GM19395 (cell line): ENCODE results near the gene GABPB1.

ENCODE experiments used
- ATAC-seq: cut with Tn5 transposase; IDR thresholded peaks from one replicate; pipeline ENCODE4 v1.9.1; 2021; ENCODE audit warnings: mild to moderate bottlenecking, moderate library complexity; ENCODE audit not compliant: unreplicated experiment

Gene GABPB1

DNA sequence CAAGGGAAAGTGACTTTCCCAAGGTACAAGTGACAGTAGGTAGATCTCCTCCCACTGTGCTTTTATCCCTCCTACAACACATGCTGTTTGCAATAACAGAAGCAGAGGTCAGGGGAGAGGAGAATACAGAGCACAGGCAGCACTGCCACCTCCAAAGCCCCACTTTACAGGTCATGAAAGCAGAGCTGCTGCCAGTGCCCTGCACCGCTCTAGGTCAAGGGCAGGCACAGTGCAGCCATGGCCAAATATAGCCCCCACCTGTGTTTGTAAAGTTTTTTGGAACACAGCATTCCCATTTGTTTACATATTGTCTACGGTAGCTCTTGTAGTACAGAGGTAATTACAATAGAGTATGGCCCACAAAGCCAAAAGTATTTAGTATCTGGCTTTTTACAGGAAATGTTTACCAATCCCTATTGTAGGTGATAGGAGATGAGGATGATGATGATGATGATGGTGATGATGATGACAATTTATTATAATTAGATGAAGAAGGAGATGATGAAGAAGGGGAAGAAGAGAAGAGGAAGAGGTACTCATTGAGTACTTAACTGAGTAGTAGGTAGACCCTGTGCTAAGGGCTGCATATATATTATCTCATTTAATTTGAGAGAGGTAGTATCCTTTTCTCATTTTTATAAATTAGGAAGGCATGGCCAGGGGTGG, 109.9 kb downstream of the GABPB1 start:
- no peak for ATAC-seq

DNA sequence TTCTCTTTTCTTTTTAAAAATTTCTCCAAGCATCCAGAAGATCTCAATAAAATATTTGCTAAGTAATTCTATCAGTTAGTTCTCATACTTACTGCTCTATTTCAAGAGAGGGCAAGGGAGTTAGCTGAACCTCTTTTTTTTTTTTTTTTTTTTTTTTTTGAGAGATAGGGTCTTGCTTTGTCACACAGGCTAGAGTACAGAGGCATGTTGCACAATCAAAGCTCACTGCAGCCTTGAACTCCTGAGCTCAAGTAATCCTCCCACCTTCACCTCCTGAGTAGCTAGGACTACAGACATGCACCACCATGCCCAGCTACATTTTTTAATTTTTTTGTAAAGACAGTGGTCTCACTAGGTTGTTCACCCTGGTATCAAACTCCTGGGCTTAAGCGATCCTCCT, 110.8 kb downstream of the GABPB1 start:
- ATAC-seq: no peak

DNA sequence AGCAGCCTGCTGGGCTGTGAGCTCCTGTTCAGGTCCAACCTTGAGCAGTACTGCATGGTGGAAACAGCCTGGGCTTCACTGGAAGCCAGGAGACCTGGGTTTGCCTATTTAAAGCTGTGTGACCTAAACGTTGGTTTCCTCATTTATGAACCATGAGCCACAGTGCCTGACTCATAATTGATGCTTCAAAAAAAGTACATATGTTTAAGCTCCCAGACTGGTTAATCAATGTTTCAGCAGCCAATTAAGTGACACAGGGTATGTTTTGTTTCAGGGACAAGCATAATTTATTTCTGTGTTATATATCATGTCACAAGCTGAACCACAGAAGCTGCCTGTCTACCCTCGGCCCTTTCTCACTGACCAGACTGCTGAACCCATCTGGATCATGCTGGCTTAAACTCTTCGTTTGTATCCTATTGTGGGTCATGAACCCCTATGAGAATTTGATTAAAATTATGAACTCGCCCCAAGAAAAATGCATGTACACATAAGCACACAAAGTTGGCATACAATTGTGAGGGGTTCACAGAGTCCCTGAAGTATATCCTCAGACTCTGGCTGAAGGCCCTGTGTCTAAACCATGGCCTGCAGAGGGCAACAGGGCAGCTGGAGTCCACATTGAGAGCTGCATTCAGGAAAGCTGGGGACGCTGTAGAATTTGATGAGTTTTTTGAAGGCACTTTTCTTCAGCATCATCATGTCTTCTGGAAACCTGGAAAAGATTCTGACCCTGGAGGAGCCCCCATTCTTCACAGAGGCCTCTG, 113.1 kb downstream of the GABPB1 start:
- no peak for ATAC-seq

DNA sequence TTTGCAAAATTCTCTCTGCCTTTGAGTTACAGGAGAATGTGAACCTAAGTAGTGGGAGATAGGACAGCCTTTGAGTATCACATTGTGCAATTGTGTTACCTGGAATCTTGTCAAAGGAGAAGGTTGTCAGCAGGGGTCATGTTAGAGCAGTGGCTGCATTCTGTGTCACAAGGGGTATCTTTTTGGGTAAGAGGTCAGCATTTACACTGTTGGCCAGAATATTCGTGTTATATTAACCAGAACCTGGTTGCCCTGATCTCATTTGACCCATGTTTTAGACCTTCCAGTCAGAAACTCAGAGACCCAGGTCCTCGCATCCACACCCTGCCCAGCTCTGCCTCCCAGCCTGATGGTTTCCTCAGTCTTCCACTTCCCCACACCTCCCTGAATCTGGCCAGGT, 116.7 kb downstream of the GABPB1 start:
- no peak for ATAC-seq

DNA sequence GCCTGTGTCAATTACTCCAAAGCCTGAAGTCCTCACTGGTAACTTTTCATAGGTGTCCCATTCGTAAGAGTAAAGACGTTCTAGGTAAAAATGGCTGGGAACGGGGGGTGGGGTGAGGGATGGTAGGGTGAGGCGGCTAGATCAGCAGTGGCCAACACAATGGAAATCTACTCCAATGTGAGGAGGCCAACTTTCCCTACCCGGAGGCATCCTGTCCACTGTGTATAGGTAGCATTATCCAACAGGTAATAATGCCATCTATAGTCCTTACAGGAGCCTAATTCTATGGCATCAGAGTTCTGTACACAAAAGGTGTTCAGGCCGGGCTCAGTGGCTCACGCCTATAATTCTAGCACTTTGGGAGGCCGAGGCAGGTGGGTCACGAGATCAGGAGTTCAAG, 118.6 kb downstream of the GABPB1 start:
- no peak for ATAC-seq

DNA sequence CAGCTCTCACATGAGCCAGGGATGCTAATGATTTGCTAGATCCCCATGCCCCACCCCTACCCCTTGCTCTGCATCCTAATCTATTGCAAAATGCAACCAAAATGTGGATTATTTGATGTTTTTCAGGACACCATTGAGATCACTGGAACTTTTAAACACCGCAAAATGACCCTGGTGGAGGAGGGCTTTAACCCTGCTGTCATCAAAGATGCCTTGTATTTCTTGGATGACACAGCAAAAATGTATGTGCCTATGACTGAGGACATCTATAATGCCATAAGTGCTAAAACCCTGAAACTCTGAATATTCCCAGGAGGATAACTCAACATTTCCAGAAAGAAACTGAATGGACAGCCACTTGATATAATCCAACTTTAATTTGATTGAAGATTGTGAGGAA, 119.2 kb downstream of the GABPB1 start:
- ATAC-seq: no peak

DNA sequence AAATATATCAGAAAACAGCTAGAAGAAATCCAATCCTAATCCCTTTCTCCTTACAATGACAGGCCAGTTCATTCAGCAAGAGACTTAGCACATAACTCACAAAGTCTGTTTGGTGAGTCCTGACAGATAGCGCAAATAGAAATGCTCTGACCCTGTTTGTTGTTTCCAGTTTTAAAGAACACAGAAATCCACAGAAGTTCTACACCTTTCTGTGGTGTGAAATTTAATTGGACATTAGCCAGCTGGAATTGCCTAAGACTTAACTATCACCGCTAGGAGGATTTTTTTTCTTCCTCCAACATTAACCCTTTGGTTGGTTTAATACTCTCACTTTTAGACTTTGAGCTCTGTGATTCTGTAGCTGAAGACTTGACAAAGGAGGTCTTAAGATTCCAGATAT, 120.2 kb downstream of the GABPB1 start:
- no peak for ATAC-seq

DNA sequence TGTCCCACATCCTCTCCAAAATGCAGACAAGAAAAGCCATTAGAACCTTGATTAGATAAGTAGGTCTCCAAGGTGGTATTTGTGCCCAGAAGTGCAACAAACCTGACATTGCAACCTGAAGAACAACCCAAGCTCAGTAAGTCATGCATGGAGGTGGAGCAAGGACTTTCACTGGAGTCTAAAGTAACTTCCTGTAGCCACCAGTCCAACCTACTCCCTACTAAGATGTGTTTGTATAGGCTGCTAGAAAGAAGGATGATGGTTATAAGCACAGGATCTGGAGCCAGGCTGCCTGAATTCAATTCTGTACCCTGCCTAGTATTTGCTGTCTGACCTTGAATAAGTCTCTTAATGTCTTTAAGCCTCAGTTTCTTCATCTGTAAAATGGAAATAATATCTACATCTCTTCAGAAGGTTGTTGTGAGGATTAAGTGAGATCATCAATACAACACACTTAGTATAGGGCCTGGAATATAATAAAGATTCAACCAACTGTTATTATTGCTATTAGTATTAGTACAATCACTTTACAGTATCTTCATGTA, 121.7 kb downstream of the GABPB1 start:
- no peak for ATAC-seq

DNA sequence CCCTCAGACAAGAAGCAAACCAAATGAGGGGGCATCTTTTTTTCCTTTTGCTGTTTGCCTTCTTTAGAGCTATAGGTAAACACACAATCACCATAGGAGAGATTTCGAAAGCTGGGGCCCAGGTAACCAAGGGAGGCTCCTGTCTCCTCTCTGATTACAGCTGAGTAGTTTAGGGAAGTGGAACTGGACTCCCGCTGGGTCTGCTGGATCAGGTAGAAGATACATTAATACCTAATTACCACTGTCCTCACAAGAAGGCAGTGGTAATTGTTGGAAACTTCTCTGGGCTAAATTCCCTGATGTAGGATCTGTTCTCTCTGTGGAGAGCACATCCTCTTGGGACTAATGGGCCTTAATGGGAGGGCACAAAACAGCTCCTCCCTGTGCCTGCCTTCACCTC, 122.2 kb downstream of the GABPB1 start:
- ATAC-seq: no peak

DNA sequence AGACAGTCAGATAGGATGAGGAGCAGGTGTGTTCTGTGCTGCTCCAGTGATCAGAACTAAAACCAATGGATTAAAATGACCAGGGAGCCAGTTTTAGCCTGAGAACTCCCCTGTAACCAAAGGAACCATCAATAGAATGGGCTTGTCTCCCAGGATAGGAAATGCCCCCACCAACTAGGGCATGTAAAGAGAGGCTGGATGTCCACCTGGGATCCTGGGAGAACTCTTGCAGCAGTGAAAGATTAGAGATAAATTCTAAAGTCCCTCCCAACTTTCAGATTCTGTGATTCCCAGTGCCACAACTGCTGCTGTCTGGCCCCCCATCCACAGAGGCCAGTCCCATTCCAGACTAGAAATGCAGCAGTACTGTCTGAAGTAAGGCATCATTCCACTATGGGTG, 123.2 kb downstream of the GABPB1 start:
- ATAC-seq: no peak

DNA sequence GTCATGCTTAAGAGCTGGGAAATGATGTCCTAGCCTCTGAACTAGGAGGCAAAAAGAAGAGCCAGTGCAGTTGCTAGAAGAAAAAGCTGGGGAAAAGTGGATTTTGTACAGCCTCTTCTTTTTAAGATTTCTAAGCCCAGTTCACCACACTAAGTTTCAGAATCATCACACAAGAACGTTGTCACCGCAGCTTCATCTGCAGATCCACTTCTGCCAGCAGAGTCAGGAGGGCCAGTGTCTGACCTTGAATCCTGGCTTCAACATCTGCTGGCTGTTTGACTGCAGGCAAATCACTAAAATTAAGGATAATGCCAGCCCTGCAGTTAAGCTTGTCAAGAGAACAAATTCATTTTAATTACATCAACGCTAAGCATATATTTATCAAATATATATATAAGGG, 125.7 kb downstream of the GABPB1 start:
- ATAC-seq: no peak

DNA sequence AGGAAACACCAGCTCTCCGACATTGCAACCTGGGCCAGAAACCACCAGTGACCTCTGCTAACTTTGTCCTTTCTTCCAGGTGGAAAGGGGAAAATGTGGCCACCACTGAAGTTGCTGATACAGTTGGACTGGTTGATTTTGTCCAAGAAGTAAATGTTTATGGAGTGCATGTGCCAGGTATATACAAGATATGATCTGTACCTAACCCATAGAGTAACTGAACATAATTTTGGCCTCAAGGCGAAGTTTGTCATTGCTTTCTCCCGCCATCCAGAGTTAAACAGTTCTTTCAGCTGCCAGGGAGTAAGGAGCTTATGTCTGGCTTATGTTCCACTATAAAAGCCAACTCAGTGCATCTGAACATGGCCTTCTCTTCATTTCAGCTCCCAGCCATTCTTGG, 126.1 kb downstream of the GABPB1 start:
- ATAC-seq: no peak

DNA sequence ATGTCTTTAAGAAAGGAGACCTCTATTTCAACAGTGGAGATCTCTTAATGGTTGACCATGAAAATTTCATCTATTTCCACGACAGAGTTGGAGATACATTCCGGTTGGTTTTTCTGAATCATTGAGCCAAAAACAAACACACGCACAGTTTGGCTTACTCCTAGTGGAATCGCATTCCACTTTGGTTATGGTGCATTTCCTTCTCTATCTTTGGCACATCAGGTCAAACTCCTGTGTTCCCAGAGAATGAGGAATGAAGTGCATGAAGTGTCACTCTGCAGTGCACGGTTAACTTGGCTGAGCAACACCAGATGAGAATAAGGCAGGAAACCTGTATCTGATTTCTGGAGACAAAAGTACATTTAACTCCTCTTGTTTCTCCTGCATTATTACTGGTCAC, 127.9 kb downstream of the GABPB1 start:
- no peak for ATAC-seq

DNA sequence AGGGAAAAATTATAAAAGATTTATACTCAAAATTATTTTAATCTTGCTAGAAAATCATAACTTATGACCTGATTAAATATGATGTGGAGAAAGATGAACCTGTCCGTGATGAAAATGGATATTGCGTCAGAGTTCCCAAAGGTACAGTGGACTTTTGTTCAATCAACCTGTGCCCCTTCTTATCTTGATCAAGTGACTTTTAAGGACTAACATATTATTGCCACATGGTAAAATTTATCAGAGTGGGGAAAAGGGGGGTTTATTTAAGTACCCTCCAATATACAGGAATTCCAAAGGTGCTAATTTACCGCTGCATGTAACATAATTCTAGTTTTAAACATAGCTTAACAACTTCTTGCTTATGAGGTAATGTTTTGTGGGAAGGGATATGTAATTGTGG, 129.1 kb downstream of the GABPB1 start:
- ATAC-seq: no peak
